Gastroesophageal sphincter (tissue), 3 donors: ENCODE measurements around the gene FZD10.

Experiments used
- CTCF ChIP-seq, 4 experiments: fragments of 200-600 bp in 2 of 4; fragments of 450-650 bp in 2 of 4; sonication (generic) in 1 of 4; IDR thresholded peaks; one replicate each; pipeline ENCODE4 v1.5.1; 2017 to 2019; ENCODE audit warnings: antibody characterized with exemption in 4 of 4, mild to moderate bottlenecking in 2 of 4, moderate library complexity in 2 of 4
- POLR2A ChIP-seq, 2 donors: fragments of 450-650 bp; IDR thresholded peaks; one replicate each; pipeline ENCODE4 v1.6.1; 2017; ENCODE audit warnings: antibody characterized with exemption in 2 of 2, mild to moderate bottlenecking in 2 of 2, moderate library complexity in 1 of 2
- POLR2AphosphoS5 ChIP-seq: sonication (generic); formaldehyde crosslinking; IDR thresholded peaks from one replicate; pipeline ENCODE4 v1.6.1; 2017; ENCODE audit warnings: antibody characterized with exemption

- TF ChIP-seq CTCF (IDR thresholded peaks at IDR 0.05) (no peak), POLR2A (IDR thresholded peaks at IDR 0.05) (no peak), POLR2AphosphoS5 (no peak)
Observed at GRCh38 chr12:130122356-130122755, 39.9 kb upstream of the FZD10 start.
